Subcutaneous adipose tissue (tissue), 4 donors: ENCODE measurements around the gene LRRC27. TPM values are rescaled to one million over a fixed set of nuclear protein-coding genes. Genes with fewer than 3 reads are reported as not detected.

Experiments
- CTCF ChIP-seq: fragments of 450-650 bp; IDR thresholded peaks from one replicate; pipeline ENCODE4 v1.5.1; 2016; ENCODE audit warnings: low read depth, mild to moderate bottlenecking, control low read depth, antibody characterized with exemption, moderate library complexity
- total RNA-seq, 4 donors: library from RNA; depleted of rRNA; stranded (reverse); fragments of >200 nt; gene quantifications; one replicate each; pipeline ENCODE4 v1.1.0, GENCODE V29; 2016

LRRC27 gene
- total RNA-seq, 4 donors from 2014 or later, result 7.7 to 11.6 (median 9.9) TPM

- TF ChIP-seq CTCF, result no peak
Observed at GRCh38 chr10:132308587-132309470, 23.2 kb upstream of the LRRC27 start.

- no peak for TF ChIP-seq CTCF
Observed at GRCh38 chr10:132309471-132309865, 22.5 kb upstream of the LRRC27 start.

- no peak for TF ChIP-seq CTCF
Observed at GRCh38 chr10:132309879-132310591, 22.0 kb upstream of the LRRC27 start.

DNA sequence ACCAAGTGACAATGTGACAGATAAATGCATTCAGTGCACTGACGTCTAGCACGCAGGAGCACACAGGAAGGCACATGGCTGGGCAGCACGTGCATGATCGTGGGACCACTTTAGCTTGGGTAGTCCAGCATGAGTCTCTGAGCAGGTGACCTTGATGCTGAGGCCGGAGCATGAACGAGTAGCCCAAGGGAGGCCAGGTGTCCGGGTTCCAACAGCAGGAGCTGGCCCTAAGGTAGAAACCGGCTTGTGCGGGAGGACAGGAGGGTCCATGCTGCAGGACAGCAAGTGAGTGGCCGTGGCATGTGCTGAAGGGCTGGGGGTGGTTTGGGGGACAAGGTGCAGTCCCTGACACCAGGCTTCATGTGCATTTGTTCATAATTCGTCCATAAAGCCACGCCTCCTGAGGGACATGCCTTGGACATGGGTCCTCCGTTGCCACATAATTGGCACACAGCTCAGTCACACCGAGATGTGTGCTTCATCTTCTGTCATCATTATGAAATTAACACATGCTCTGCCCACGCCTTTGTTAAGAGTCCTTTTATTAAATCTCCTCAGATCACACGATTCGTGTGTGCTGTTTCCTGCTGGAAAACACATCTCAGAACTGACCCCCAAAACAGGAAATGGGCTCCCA, 21.2 kb upstream of the LRRC27 start:
- TF ChIP-seq CTCF, result no peak

- no peak for TF ChIP-seq CTCF
Observed at GRCh38 chr10:132311338-132311939, 20.6 kb upstream of the LRRC27 start.

GRCh38 chr10:132313305-132313704, 18.7 kb upstream of the LRRC27 start:
- TF ChIP-seq CTCF, result no peak
